ENCODE measurements around the gene DOK6.
A peak's percentile ranks its signal among the peaks of the same experiment; 100 is the strongest.
"Not testable (repeated sequence)": the region's sequence is repeated elsewhere in the genome, so short reads cannot be mapped to it uniquely, and the experiment has no call there.

DOK6 gene

GRCh38 chr18:69814861-69815385 is 414.2 kb downstream of the DOK6 start:
- Histone ChIP-seq H3K27ac (ENCODE audit: low read length) (no peak overlapping the region), H3K36me3 (ENCODE audit: control insufficient read depth, insufficient read depth, low read length) (no peaks in the 10 kb centered on the region), H3K27me3 (ENCODE audit: control insufficient read depth, insufficient read depth, low read length) (no peaks in the 10 kb centered on the region), H3K4me3 (ENCODE audit: low read length) (no peak overlapping the region), H3K9me3 (ENCODE audit: control insufficient read depth, insufficient read depth, low read length) (no peaks in the 10 kb centered on the region), H3K4me1 (ENCODE audit: control insufficient read depth, insufficient read depth, low read length) (no peaks in the 10 kb centered on the region)
- no peak for DNase-seq (ENCODE audit: low read depth, low spot score)
- WGBS (ENCODE audit: insufficient coverage, insufficient read length) = no CpG with 5 or more reads among the region's 4 CpGs

DNA sequence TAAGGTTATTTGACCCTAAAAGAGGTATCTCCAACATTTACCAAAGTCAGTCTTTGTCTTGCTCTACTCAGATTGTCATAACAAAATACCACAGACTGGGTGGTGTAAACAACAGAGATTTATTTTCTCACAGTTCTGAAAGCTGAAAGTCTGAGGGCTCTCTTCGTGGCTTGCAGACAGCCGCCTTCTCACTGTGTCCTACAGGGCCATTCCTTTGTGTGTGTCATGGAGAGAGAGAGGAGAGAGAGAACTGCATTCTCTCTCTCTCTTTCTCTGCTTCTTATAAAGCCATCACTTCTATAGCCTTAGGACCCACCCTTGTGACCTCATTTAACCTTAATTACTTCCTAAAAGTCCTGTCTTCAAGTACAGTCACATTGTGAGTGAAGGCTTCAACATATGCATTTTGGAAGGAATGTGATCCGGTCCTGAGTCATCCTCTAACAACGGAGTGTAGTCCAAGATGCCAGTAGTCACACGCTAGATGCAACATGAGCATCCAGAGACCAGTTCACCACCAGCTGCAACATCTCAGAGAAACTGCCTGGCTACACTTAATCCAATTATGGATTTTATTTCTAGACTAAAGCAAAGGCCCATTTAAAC is 416.8 kb downstream of the DOK6 start:
- Histone ChIP-seq H3K27ac (ENCODE audit: low read length) (no peak overlapping the region), H3K27me3 (ENCODE audit: control insufficient read depth, insufficient read depth, low read length) (no peaks in the 10 kb centered on the region), H3K4me3 (ENCODE audit: low read length) (no peak overlapping the region), H3K9me3 (ENCODE audit: control insufficient read depth, insufficient read depth, low read length) (no peaks in the 10 kb centered on the region), H3K36me3 (ENCODE audit: control insufficient read depth, insufficient read depth, low read length) (no peaks in the 10 kb centered on the region), H3K4me1 (ENCODE audit: control insufficient read depth, insufficient read depth, low read length) (no peaks in the 10 kb centered on the region)
- no CpG with 5 or more reads among the region's 5 CpGs for WGBS (ENCODE audit: insufficient coverage, insufficient read length)
- no peak for DNase-seq (ENCODE audit: low read depth, low spot score)

- no peak for DNase-seq (ENCODE audit: low read depth, low spot score)
- no CpG with 5 or more reads among the region's 2 CpGs for WGBS (ENCODE audit: insufficient coverage, insufficient read length)
Observed at GRCh38 chr18:69819460-69819859, 418.8 kb downstream of the DOK6 start.

DNA sequence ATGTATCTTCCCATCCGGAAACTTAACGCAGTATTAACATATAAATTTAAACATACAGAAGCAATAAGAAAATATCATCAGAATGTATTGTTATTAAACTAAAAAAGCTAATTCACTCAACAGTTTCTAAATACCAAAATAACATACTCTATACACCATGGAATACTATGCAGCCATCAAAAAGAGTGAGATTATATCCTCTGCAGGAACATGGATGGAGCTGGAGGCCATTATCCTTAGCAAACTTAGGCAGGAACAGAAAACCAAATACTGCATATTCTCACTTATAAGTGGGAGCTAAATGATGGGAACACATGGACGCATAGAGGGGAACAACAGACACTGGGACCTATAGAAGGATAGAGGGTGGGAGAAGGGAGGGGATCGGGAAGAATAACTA is 419.9 kb downstream of the DOK6 start:
- no peaks in the 10 kb centered on the region for H3K4me1 ChIP-seq (ENCODE audit: control insufficient read depth, insufficient read depth, low read length)
- H3K9me3 ChIP-seq (ENCODE audit: control insufficient read depth, insufficient read depth, low read length) = no peaks in the 10 kb centered on the region
- DNase-seq (ENCODE audit: low read depth, low spot score) = no peak
- H3K4me3 ChIP-seq (ENCODE audit: low read length) = no peak overlapping the region
- no peaks in the 10 kb centered on the region for H3K36me3 ChIP-seq (ENCODE audit: control insufficient read depth, insufficient read depth, low read length)
- WGBS (ENCODE audit: insufficient coverage, insufficient read length) = no CpG with 5 or more reads among the region's 4 CpGs
- H3K27me3 ChIP-seq (ENCODE audit: control insufficient read depth, insufficient read depth, low read length) = no peaks in the 10 kb centered on the region
- no peak overlapping the region for H3K27ac ChIP-seq (ENCODE audit: low read length)

More at GRCh38 chr18:69819460-69819859, 418.8 kb downstream of the DOK6 start:
- Histone ChIP-seq H3K27ac (ENCODE audit: low read length) (no peak overlapping the region), H3K9me3 (ENCODE audit: control insufficient read depth, insufficient read depth, low read length) (no peaks in the 10 kb centered on the region), H3K4me3 (ENCODE audit: low read length) (no peak overlapping the region), H3K36me3 (ENCODE audit: control insufficient read depth, insufficient read depth, low read length) (no peaks in the 10 kb centered on the region), H3K27me3 (ENCODE audit: control insufficient read depth, insufficient read depth, low read length) (no peaks in the 10 kb centered on the region), H3K4me1 (ENCODE audit: control insufficient read depth, insufficient read depth, low read length) (no peaks in the 10 kb centered on the region)

GRCh38 chr18:69830189-69830588 is 429.5 kb downstream of the DOK6 start:
- DNase-seq (ENCODE audit: low read depth, low spot score) = no peak
- Histone ChIP-seq H3K9me3 (ENCODE audit: control insufficient read depth, insufficient read depth, low read length) (no peaks in the 10 kb centered on the region), H3K36me3 (ENCODE audit: control insufficient read depth, insufficient read depth, low read length) (no peaks in the 10 kb centered on the region), H3K27ac (ENCODE audit: low read length) (no peak overlapping the region), H3K4me1 (ENCODE audit: control insufficient read depth, insufficient read depth, low read length) (no peaks in the 10 kb centered on the region), H3K4me3 (ENCODE audit: low read length) (no peak overlapping the region), H3K27me3 (ENCODE audit: control insufficient read depth, insufficient read depth, low read length) (no peaks in the 10 kb centered on the region)
- WGBS (ENCODE audit: insufficient coverage, insufficient read length) = no CpG with 5 or more reads among the region's 1 CpG

DNA sequence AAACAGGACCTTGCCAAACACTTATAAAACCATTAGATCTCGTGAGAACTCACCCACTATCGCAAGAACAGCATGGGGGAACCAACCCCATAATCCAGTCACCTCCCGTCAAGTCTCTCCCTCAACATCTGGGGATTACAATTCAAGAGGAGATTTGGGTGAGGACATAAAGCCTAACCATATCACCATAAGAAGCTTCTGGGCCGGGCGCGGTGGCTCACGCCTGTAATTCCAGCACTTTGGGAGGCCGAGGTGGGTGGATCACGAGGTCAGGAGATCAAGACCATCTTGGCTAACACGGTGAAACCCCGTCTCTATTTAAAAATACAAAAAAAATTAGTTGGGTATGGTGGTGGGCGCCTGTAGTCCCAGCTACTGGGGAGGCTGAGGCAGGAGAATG is 434.3 kb downstream of the DOK6 start:
- not testable (repeated sequence) for H3K4me1 ChIP-seq (ENCODE audit: control insufficient read depth, insufficient read depth, low read length); H3K9me3 ChIP-seq (ENCODE audit: control insufficient read depth, insufficient read depth, low read length); DNase-seq (ENCODE audit: low read depth, low spot score); H3K27ac ChIP-seq (ENCODE audit: low read length); H3K27me3 ChIP-seq (ENCODE audit: control insufficient read depth, insufficient read depth, low read length); H3K36me3 ChIP-seq (ENCODE audit: control insufficient read depth, insufficient read depth, low read length); H3K4me3 ChIP-seq (ENCODE audit: low read length)
- WGBS (ENCODE audit: insufficient coverage, insufficient read length) = no CpG with 5 or more reads among the region's 12 CpGs

DNA sequence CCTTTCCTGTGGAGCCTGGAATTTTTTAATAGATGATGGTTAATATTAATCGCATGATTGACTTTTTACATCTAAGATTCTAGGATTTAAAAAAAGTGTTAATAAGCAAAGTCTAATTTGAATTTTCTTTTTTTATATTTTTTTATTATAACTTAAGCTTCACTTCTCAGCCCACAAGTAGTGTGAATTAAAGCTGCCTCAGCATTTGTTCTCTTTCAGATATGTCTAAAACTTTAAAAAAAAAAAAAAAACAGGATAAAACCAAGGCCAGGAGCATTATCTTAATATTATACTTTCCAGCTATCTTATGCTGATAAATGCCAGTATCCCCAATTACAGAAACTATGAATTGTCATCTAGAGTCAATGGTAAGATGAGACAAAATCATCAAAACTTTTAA is 437.3 kb downstream of the DOK6 start:
- no peak overlapping the region for H3K27ac ChIP-seq (ENCODE audit: low read length)
- H3K9me3 ChIP-seq (ENCODE audit: control insufficient read depth, insufficient read depth, low read length) = no peaks in the 10 kb centered on the region
- H3K4me1 ChIP-seq (ENCODE audit: control insufficient read depth, insufficient read depth, low read length) = no peaks in the 10 kb centered on the region
- no CpG with 5 or more reads among the region's 1 CpG for WGBS (ENCODE audit: insufficient coverage, insufficient read length)
- no peaks in the 10 kb centered on the region for H3K27me3 ChIP-seq (ENCODE audit: control insufficient read depth, insufficient read depth, low read length)
- DNase-seq (ENCODE audit: low read depth, low spot score) = no peak
- H3K36me3 ChIP-seq (ENCODE audit: control insufficient read depth, insufficient read depth, low read length) = no peaks in the 10 kb centered on the region
- H3K4me3 ChIP-seq (ENCODE audit: low read length) = no peak overlapping the region

DNA sequence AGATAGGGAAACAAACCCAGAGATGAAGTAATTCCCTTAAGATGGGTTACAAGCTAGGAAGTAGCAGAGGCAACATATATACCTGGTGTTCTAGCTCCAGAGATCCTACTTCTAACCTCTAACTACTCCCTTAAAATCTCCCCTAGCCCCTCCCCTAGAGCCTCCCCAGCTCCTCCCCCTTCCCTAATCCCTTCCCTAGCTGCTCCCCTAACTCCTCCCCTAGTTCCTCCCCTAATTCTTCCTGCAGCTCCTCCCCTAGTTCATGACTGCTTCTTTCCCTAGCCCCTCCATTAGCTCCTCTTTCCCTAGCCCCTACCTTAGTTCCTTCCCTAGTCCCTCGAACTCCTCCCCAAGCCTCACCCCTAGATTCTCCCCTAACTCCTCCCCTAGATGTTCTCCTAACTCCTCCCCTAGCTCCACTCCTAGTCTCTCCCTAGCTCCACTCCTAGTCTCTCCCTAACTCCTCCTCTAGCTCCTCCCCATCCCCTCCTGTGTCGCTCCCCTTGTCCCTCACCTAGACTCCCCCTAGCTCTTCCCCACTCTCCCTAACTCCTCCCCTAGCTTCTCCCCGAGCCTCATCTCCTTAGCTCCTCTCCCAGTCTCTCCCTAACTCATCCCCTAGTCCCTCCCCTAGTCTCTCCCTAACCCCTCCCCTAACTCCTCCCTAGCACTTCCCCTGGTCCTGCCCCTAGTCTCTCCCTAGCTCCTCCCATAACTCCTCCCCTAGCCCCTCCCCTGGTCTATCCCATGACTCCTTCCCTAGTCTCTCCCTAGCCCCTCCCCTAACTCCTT is 438.1 kb downstream of the DOK6 start:
- Histone ChIP-seq H3K27me3 (ENCODE audit: control insufficient read depth, insufficient read depth, low read length) (no peaks in the 10 kb centered on the region), H3K27ac (ENCODE audit: low read length) (no peak overlapping the region), H3K4me1 (ENCODE audit: control insufficient read depth, insufficient read depth, low read length) (no peaks in the 10 kb centered on the region), H3K4me3 (ENCODE audit: low read length) (no peak overlapping the region), H3K36me3 (ENCODE audit: control insufficient read depth, insufficient read depth, low read length) (no peaks in the 10 kb centered on the region), H3K9me3 (ENCODE audit: control insufficient read depth, insufficient read depth, low read length) (no peaks in the 10 kb centered on the region)
- peak; percentile 63 for DNase-seq (ENCODE audit: low read depth, low spot score)
- WGBS (ENCODE audit: insufficient coverage, insufficient read length) = no CpG with 5 or more reads among the region's 3 CpGs

DNA sequence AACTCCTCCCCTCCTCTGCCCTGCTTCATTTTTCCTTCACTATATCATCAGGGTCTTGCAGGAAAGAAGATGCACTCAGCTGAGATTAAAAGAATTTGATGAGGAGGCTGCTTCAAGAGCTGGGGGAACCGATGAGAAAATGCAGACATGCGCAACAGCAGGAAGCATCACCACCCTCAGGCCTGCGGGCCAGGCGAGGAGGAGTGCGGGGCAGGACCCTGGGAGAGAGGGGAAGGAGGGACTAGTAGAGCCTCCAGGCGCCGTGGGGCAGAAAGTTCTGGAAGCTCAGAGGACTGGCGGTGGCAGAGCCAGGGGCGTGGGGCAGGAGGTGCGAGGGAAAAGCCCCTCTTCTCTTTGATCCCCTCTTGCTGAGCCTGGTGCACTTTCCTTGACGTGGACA is 438.8 kb downstream of the DOK6 start:
- Histone ChIP-seq H3K4me3 (ENCODE audit: low read length) (no peak overlapping the region), H3K36me3 (ENCODE audit: control insufficient read depth, insufficient read depth, low read length) (no peaks in the 10 kb centered on the region), H3K27me3 (ENCODE audit: control insufficient read depth, insufficient read depth, low read length) (no peaks in the 10 kb centered on the region), H3K9me3 (ENCODE audit: control insufficient read depth, insufficient read depth, low read length) (no peaks in the 10 kb centered on the region), H3K27ac (ENCODE audit: low read length) (no peak overlapping the region), H3K4me1 (ENCODE audit: control insufficient read depth, insufficient read depth, low read length) (no peaks in the 10 kb centered on the region)
- WGBS (ENCODE audit: insufficient coverage, insufficient read length) = no CpG with 5 or more reads among the region's 11 CpGs
- DNase-seq (ENCODE audit: low read depth, low spot score) = no peak

GRCh38 chr18:69840001-69840400 is 439.3 kb downstream of the DOK6 start:
- no peak for DNase-seq (ENCODE audit: low read depth, low spot score)
- H3K36me3 ChIP-seq (ENCODE audit: control insufficient read depth, insufficient read depth, low read length) = no peaks in the 10 kb centered on the region
- WGBS (ENCODE audit: insufficient coverage, insufficient read length) = no CpG with 5 or more reads among the region's 11 CpGs
- H3K27ac ChIP-seq (ENCODE audit: low read length) = no peak overlapping the region
- no peaks in the 10 kb centered on the region for H3K9me3 ChIP-seq (ENCODE audit: control insufficient read depth, insufficient read depth, low read length)
- H3K4me1 ChIP-seq (ENCODE audit: control insufficient read depth, insufficient read depth, low read length) = no peaks in the 10 kb centered on the region
- no peaks in the 10 kb centered on the region for H3K27me3 ChIP-seq (ENCODE audit: control insufficient read depth, insufficient read depth, low read length)
- no peak overlapping the region for H3K4me3 ChIP-seq (ENCODE audit: low read length)
